Measurements from ENCODE around the gene PATJ. TPM values are rescaled to one million over a fixed set of nuclear protein-coding genes. Genes with fewer than 3 reads are reported as not detected.

The PATJ gene
- polyA plus RNA-seq, 1 of the 3 experiments (the other 2 are of a cell fraction), result 3.0 TPM

GRCh38 chr1:62138029-62138428 lies 395.7 kb downstream of the PATJ start (continued):
- TF ChIP-seq CTCF (IDR thresholded peaks at IDR 0.05) (no peak), FOXJ3 (CRISPR knock-in tag; IDR thresholded peaks at IDR 0.05) (no peak), ELF1 (IDR thresholded peaks at IDR 0.05) (no peak), NFIC (IDR thresholded peaks at IDR 0.05; ENCODE audit: borderline replicate concordance) (no peak), RFX5 (IDR thresholded peaks at IDR 0.05; ENCODE audit: low read length) (no peak)

- Histone ChIP-seq H3K79me2 (ENCODE audit: insufficient read depth) (no peaks in the 10 kb centered on the region), H3K4me2 (no peak overlapping the region), H3K27me3 (ENCODE audit: insufficient read depth) (no peaks in the 10 kb centered on the region), H3K9me2 (no peaks in the 10 kb centered on the region), H3K9ac (no peak overlapping the region), H3K36me3 (replicated peaks in 1 of 2; ENCODE audit: control insufficient read depth in 1 of 2, insufficient read depth in 2 of 2, low read length in 1 of 2) (no peaks in the 10 kb centered on the region), H4K20me1 (ENCODE audit: insufficient read depth) (no peaks in the 10 kb centered on the region), H3F3A (replicated peaks; ENCODE audit: insufficient read depth) (no peaks in the 10 kb centered on the region), H3K27ac (ENCODE audit: low read depth in 2 of 2, low read length in 1 of 2) (no peak overlapping the region), H3K4me1 (ENCODE audit: control insufficient read depth in 1 of 2, insufficient read depth in 2 of 2, low read depth in 1 of 2, low read length in 1 of 2) (no peaks in the 10 kb centered on the region; a peak in 1 of 4 replicates), H3K4me3 (ENCODE audit: low read depth in 2 of 2, low read length in 1 of 2) (no peak overlapping the region), H2AFZ (ENCODE audit: low read depth) (no peak overlapping the region), H3K9me3 (no peaks in the 10 kb centered on the region)
- WGBS (ENCODE audit: low lambda C conversion rate), result 91% methylated on average over 1 of the region's 1 CpG
- TF ChIP-seq FOXM1 (IDR thresholded peaks at IDR 0.05; ENCODE audit: low read depth), result no peak
- TF ChIP-seq PBX3 (IDR thresholded peaks at IDR 0.05), result no peak
- TF ChIP-seq TAF1 (IDR thresholded peaks at IDR 0.05; ENCODE audit: borderline replicate concordance, low read depth, low read length), result no peak
- TF ChIP-seq YY1 (IDR thresholded peaks at IDR 0.05; ENCODE audit: low read depth), result no peak
- TF ChIP-seq NRF1 (IDR thresholded peaks at IDR 0.05; ENCODE audit: low read depth, low read length), result no peak
- TF ChIP-seq USF2 (IDR thresholded peaks at IDR 0.05; ENCODE audit: borderline replicate concordance, low read depth, low read length), result no peak
- no peak for TF ChIP-seq POLR2AphosphoS5 (IDR thresholded peaks at IDR 0.05; ENCODE audit: low read depth, low read length)
- no peak for TF ChIP-seq CHD2 (IDR thresholded peaks at IDR 0.05; ENCODE audit: low read length, partially characterized antibody)
- no peak for TF ChIP-seq FOXJ3 (CRISPR knock-in tag; IDR thresholded peaks at IDR 0.05)
- no peak for TF ChIP-seq RFX5 (IDR thresholded peaks at IDR 0.05; ENCODE audit: low read length)
- no peak for TF ChIP-seq MXI1 (IDR thresholded peaks at IDR 0.05; ENCODE audit: low read depth, low read length)
- no peak for TF ChIP-seq MAX (IDR thresholded peaks at IDR 0.05; ENCODE audit: low read depth)
- TF ChIP-seq SMC3 (IDR thresholded peaks at IDR 0.05; ENCODE audit: low read depth, low read length), result no peak
- no peak for TF ChIP-seq ELF1 (IDR thresholded peaks at IDR 0.05)
- TF ChIP-seq EZH2phosphoT487 (IDR thresholded peaks at IDR 0.05; ENCODE audit: borderline replicate concordance, low read depth), result no peak
- TF ChIP-seq REST (IDR thresholded peaks at IDR 0.05; ENCODE audit: low read depth, low read length), result no peak
- no peak for TF ChIP-seq RAD21 (IDR thresholded peaks at IDR 0.05; ENCODE audit: low read length)
- no peak for TF ChIP-seq FOSL2 (IDR thresholded peaks at IDR 0.05; ENCODE audit: borderline replicate concordance, low read depth)
- no peak for TF ChIP-seq SIN3A (IDR thresholded peaks at IDR 0.05; ENCODE audit: borderline replicate concordance, low read depth, low read length)
- ChIA-PET POLR2A (no interaction called here), CTCF (interaction anchor here (0.8 to 2.7 kb wide), 8 partner anchors 8 to 292 kb away, joined by 3 to 10 read pairs (median 3); no protein-coding TSS in a partner anchor)
- DNase-seq, result no peak
Observed at GRCh38 chr1:62139410-62139809, 397.1 kb downstream of the PATJ start.

All from SK-N-SH (cell line).